HK-2 (cell line): Measurements from ENCODE around the gene LACTB.
A peak's percentile ranks its signal among the peaks of the same experiment; 100 is the strongest.

ENCODE experiments used
- DNase-seq: peaks from one replicate; pipeline ENCODE4 v3.0.0-alpha.2; 2018; ENCODE audit not compliant: unreplicated experiment

The LACTB gene

GRCh38 chr15:63172851-63173451 lies 51.3 kb downstream of the LACTB start:
- no peak for DNase-seq

- DNase-seq: peak; percentile 32
These were observed 54.6 kb downstream of the LACTB start for GRCh38 chr15:63176302-63176701.

DNA sequence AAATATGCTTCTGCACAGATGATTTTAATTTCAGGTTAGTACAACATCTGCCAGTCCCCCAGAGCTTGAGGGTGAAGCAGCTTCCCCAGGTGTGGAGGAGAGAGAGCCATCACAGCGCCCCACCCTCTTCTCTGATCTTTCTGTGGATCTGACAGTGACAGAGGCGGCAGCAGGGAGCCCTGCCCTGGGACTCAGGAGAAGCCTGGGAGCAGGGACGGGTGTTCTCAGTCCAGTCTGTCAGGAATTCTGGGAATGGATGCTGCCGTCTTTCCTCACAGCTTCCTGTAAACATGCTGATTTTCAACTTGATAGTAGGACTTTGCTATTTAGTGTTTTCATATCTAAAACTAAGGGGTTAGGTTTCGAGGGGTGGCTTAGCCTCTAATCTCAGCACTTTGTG lies 56.4 kb downstream of the LACTB start:
- DNase-seq: no peak

DNA sequence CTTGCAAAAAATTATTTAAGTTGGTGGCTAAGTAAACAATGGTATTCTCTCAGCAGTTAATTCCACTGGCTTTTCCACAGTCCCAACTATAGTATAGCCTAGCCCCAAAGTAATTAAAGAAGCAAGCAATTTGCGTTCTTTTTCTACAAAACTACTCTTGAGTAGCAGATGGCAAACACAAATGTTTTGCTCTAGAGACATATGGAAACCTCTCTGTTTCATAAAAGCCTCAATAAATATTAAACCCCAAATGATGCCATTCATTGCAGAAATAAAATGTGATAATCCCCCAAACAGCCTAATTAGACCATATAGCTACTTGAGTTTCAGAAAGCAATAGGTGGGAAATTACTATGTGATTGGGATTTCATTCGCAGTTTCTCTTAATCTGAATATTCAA lies 59.1 kb downstream of the LACTB start:
- DNase-seq: no peak

DNA sequence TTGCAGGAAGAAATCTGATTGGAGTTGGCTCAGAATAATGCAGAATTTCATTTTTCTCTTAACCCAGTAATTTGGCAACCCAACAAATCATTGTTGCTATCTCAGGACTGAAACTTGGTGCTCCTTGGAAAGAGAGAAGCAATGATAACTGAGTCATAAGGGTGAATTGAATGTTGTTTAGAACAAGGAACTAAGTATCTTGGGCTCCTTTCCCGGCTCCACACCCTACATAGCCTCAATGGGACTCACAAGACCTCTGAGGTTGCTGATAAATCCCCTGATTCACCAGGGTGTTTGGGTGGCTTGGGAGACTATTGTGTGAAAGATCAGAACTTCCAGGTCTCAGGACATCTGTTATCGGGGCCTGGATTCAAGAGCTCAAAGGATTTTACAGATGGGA lies 60.0 kb downstream of the LACTB start:
- DNase-seq: no peak

DNA sequence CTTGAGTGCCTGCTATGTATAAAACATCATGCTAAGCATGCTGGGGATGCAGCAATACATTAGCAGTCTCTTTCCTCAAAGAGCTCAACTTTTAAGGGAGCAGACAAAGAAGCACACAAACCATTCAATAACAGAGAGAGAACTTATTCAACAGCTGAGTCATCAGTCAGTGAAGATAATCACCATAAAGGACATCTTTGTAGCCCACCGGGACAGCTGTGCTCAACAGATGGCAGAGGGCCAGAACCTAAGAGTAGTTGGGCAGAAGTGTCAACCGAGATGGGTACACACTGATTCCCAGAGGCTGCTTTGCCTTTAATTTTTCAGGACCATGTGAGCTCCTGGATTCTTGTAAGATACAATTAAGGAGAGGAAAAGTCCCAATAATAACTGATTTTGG lies 63.5 kb downstream of the LACTB start:
- no peak for DNase-seq

DNA sequence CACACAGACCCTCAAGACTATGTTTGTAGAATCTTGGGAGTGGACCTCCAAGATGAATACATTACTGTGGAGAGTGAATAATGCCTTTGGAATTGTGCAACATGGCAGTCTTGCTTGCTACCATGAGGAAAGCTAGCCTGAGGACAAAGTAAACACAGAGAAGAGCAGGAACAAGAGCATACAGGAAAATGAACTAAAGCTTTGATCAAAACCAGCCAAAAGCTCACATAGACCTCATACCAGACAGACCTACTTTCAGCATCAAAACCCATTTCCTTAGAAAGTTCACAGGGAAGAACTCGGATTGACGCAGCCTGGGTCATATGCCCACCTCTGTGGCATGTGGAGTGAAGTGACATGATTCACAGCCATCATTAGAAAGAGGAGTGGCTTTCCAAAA lies 64.4 kb downstream of the LACTB start:
- no peak for DNase-seq

GRCh38 chr15:63187589-63188226 lies 66.0 kb downstream of the LACTB start:
- no peak for DNase-seq

DNA sequence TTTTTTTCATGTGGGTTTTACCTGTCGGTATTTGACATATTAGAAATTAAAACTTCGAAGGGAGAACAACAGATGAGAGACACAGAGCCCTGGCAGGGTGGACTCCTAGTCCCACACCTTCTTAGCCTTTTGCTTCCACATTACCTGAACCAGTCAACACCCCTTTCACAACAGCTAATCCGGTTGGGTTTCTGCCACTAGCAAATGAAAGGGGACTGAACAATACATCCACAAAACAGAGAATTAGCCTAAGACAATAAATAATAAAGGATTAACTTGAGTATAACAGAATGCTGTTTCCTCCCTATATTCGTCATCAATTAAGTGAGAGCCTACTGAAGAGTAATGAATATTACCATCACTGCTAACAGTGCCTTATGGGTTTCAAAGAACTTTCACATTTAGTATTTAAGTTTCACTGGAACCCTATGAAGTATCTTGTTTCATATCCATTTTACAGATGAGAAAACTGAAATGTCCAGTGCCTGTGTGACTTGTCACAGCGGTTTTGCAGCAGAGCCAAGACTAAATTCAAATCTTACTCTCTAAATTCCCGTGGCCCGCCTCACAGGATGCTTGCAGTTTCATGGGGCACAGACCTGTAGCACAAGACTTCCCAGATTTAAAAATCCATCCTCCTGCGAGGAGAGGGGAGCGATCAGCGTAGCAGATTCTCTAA lies 66.7 kb downstream of the LACTB start:
- DNase-seq: no peak

GRCh38 chr15:63188926-63189871 lies 67.5 kb downstream of the LACTB start, which contains the start of gene RAB8B:
TSS of gene RAB8B (plus strand) at chr15:63189606. CDS start at chr15:63189625, 19 bp downstream.
- DNase-seq: peak; percentile 92

DNA sequence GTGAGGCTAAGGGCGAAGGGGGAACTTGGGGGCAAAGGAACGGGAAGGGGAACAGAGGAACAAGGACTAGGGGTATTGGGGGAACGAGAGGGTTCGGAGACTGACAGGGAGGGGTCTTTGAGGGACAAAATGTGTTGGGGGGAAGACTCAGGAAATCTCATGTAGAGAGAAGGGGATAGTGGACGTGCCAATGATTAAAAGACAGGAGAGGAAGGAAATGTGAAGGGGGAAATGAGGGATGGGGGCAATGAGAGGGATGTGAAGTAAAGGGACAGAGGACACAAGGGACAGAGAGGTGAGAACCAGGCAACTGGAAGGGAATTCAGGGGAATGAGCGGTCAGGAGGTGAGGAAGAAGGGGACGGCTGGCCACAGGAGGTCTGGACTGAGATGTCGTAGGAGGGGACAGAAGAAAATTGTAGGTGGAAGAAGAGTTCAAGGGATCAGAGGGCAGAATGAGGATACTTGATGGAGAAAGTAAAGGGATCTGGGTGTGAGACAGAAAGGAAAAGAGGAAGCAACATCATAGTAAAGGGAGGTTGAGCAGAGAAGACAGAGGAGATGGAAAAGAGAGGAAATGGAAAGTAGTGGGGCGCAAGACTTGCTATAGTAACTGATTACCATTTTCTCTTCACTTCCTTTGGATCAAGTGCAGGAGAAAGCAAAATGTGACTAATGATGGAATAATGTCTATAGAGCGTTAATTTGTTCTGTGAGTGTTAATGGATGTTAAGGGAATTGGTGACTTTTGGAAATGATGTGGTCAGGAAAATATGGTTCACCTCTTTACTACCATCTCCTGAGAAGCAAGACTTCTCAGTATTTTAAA lies 68.5 kb downstream of the LACTB start:
- DNase-seq: peak; percentile 9

DNA sequence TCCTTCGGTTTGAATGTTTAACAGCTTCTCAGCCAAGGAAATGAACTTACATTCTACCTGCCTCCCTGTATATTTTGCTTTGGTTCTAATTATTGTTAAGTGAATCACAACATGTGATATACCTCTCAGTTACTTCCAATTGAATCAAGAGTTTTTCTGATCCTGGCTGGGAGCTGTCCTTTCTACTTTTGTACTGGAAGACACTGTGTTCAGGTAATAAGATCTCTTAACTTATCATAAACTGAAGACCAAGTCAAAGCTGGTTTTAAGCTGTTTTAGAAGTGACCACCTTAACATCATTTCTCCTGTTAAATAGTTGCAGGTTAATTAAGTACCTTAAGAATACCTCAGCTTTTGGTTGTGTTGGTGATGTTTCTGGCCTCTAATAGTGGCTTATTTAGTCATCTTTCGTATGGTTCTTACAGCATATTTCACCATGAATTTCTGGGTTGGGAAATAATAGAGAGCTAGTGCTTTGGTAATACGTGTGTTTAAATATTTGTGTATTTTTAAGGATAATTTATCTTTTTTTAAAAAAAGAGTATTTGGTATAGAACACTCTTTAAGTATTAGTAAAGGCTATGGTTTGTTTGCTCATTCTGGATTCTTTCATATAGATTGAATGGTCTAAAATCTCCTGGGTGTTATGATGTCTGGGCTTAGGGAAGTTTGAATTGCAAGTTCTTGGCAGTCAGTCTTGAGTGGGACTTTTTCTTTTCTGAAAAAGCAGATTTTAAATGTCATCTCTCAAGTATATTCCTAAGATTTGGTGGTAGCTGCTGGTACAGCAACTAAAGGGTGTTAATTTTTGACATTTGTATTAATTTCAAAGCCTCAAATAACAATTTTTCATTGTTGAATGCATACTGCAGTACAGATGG lies 69.3 kb downstream of the LACTB start:
- DNase-seq: no peak
